Neural progenitor cell (in vitro differentiated cells): ENCODE data around the gene KIF4B. TPM values are rescaled to one million over a fixed set of nuclear protein-coding genes. Genes with fewer than 3 reads are reported as not detected.

ENCODE experiments used
- DNase-seq: peaks from one replicate; pipeline ENCODE4 v3.0.0-alpha.2; 2016; ENCODE audit warnings: low spot score
- H2AFZ ChIP-seq: fragments of 200-600 bp; sonication (generic); replicated peaks from 2 replicates; pipeline ENCODE4 v1.6.1; 2016; ENCODE audit warnings: antibody characterized with exemption
- H3F3A ChIP-seq: fragments of 200-600 bp; sonication (generic); 2 replicates; pipeline ENCODE4 v1.6.1; 2016; ENCODE audit warnings: antibody characterized with exemption, low read depth
- H3K27ac ChIP-seq: fragments of 200-600 bp; sonication (generic); 2 replicates; pipeline ENCODE4 v1.5.1; 2016; ENCODE audit warnings: mild to moderate bottlenecking
- H3K27me3 ChIP-seq: fragments of 200-600 bp; sonication (generic); 2 replicates; pipeline ENCODE4 v1.6.1; 2016; ENCODE audit warnings: mild to moderate bottlenecking, moderate library complexity
- H3K36me3 ChIP-seq: fragments of 200-600 bp; sonication (generic); 2 replicates; pipeline ENCODE4 v1.5.1; 2016
- H3K4me1 ChIP-seq: fragments of 200-600 bp; sonication (generic); 2 replicates; pipeline ENCODE4 v1.6.1; 2016; ENCODE audit warnings: mixed run types
- H3K4me2 ChIP-seq: fragments of 200-600 bp; sonication (generic); 2 replicates; pipeline ENCODE4 v1.6.1; 2016
- H3K4me3 ChIP-seq: fragments of 200-600 bp; sonication (generic); 2 replicates; pipeline ENCODE4 v1.5.1; 2016
- H3K79me2 ChIP-seq: fragments of 200-600 bp; sonication (generic); 2 replicates; pipeline ENCODE4 v1.6.1; 2016; ENCODE audit warnings: low read depth
- H3K9ac ChIP-seq: fragments of 200-600 bp; sonication (generic); 2 replicates; pipeline ENCODE4 v1.6.1; 2016
- H3K9me3 ChIP-seq: fragments of 200-600 bp; sonication (generic); 2 replicates; pipeline ENCODE4 v1.5.1; 2016; ENCODE audit warnings: low read depth
- H4K20me1 ChIP-seq: fragments of 200-600 bp; sonication (generic); 2 replicates; pipeline ENCODE4 v1.6.1; 2016; ENCODE audit warnings: low read depth
- H3K27ac Mint-ChIP-seq: 3 replicates; pipeline ENCODE4 v1.8.0; 2021; ENCODE audit warnings: mixed read lengths
- H3K27me3 Mint-ChIP-seq: 2 replicates; pipeline ENCODE4 v1.8.0; 2022; ENCODE audit warnings: low read depth, mild to moderate bottlenecking, inconsistent platforms, moderate library complexity, mixed read lengths; ENCODE audit not compliant: insufficient read depth
- H3K36me3 Mint-ChIP-seq: 3 replicates; pipeline ENCODE4 v1.8.0; 2021; ENCODE audit warnings: mixed read lengths
- H3K4me1 Mint-ChIP-seq: 3 replicates; pipeline ENCODE4 v1.8.0; 2021; ENCODE audit warnings: mixed read lengths
- H3K4me3 Mint-ChIP-seq: 3 replicates; pipeline ENCODE4 v1.8.0; 2021; ENCODE audit warnings: mild to moderate bottlenecking, moderate library complexity, mixed read lengths
- H3K9me3 Mint-ChIP-seq: 3 replicates; pipeline ENCODE4 v1.8.0; 2020; ENCODE audit warnings: mixed read lengths
- CTCF ChIP-seq: fragments of 200-600 bp; sonication (generic); IDR thresholded peaks from 2 replicates; pipeline ENCODE4 v1.5.1; 2017; ENCODE audit warnings: antibody characterized with exemption, mild to moderate bottlenecking
- EZH2 ChIP-seq: fragments of 200-600 bp; sonication (generic); IDR thresholded peaks from 2 replicates; pipeline ENCODE4 v1.6.1; 2017; ENCODE audit warnings: antibody characterized with exemption, mild to moderate bottlenecking, moderate library complexity
- EZH2phosphoT487 ChIP-seq: fragments of 200-600 bp; sonication (generic); IDR thresholded peaks from 2 replicates; pipeline ENCODE4 v1.6.1; 2017; ENCODE audit warnings: antibody characterized with exemption
- total RNA-seq: library from RNA; depleted of rRNA; stranded (reverse); fragments of >200 nt; gene quantifications from 2 replicates; pipeline ENCODE4 v1.2.3, GENCODE V29; 2015; ENCODE audit warnings: low replicate concordance

The KIF4B gene
- 0.12 TPM in 1 of 2 replicates, not detected in the other for total RNA-seq

- Histone ChIP-seq H4K20me1 (no peaks in the 10 kb centered on the region), H3K9ac (no peak within 1 kb of the TSS), H3K27me3 (no peaks in the 10 kb centered on the region), H3K9me3 (no peaks in the 10 kb centered on the region), H3K4me3 (no peak within 1 kb of the TSS), H3K36me3 (no peaks in the 10 kb centered on the region), H2AFZ (no peak within 1 kb of the TSS), H3F3A (no peaks in the 10 kb centered on the region), H3K4me1 (no peaks in the 10 kb centered on the region), H3K79me2 (no peaks in the 10 kb centered on the region), H3K27ac (no peak within 1 kb of the TSS), H3K4me2 (no peak within 1 kb of the TSS)
- no peaks in the 10 kb centered on the region for H3K4me1 Mint-ChIP-seq
- no peak within 1 kb of the TSS for H3K4me3 Mint-ChIP-seq
- H3K27me3 Mint-ChIP-seq, result no peaks in the 10 kb centered on the region
- TF ChIP-seq EZH2phosphoT487 (no peak), EZH2 (no peak), CTCF (no peak)
- DNase-seq, result no peak
- H3K36me3 Mint-ChIP-seq, result no peaks in the 10 kb centered on the region
- peaks cover 3% of the 10 kb centered on the region for H3K9me3 Mint-ChIP-seq
- H3K27ac Mint-ChIP-seq, result no peak within 1 kb of the TSS
Measured at GRCh38 chr5:155013526-155013925, at the start of gene KIF4B. KIF4B (plus strand) TSS chr5:155013755; CDS start chr5:155013860, 105 bp downstream.

- H3K27me3 Mint-ChIP-seq, result no peaks in the 10 kb centered on the region
- no peak overlapping the region for H2AFZ ChIP-seq
- no peak overlapping the region for H3K4me2 ChIP-seq
- H3K4me1 Mint-ChIP-seq, result no peaks in the 10 kb centered on the region
- no peak overlapping the region for H3K27ac Mint-ChIP-seq
- H3K36me3 ChIP-seq, result no peaks in the 10 kb centered on the region
- H4K20me1 ChIP-seq, result no peaks in the 10 kb centered on the region
- no peaks in the 10 kb centered on the region for H3K27me3 ChIP-seq
- TF ChIP-seq CTCF, result no peak
- TF ChIP-seq EZH2phosphoT487, result no peak
- TF ChIP-seq EZH2, result no peak
- no peak overlapping the region for H3K27ac ChIP-seq
- H3F3A ChIP-seq, result peaks cover 4% of the 10 kb centered on the region
- no peaks in the 10 kb centered on the region for H3K79me2 ChIP-seq
- no peak overlapping the region for H3K4me3 ChIP-seq
- no peak for DNase-seq
- no peak overlapping the region for H3K9ac ChIP-seq
- H3K9me3 Mint-ChIP-seq, result no peaks in the 10 kb centered on the region
- no peaks in the 10 kb centered on the region for H3K9me3 ChIP-seq
- no peak overlapping the region for H3K4me3 Mint-ChIP-seq
- H3K4me1 ChIP-seq, result no peaks in the 10 kb centered on the region
- H3K36me3 Mint-ChIP-seq, result peaks cover 2% of the 10 kb centered on the region
Measured at GRCh38 chr5:154966081-154966841, 47.3 kb upstream of the KIF4B start.

GRCh38 chr5:154966874-154967273, 46.7 kb upstream of the KIF4B start:
- Mint-ChIP-seq H3K27me3 (no peaks in the 10 kb centered on the region), H3K36me3 (peaks cover 2% of the 10 kb centered on the region), H3K27ac (no peak overlapping the region), H3K4me1 (no peaks in the 10 kb centered on the region), H3K4me3 (no peak overlapping the region), H3K9me3 (no peaks in the 10 kb centered on the region)
- no peak for DNase-seq
- Histone ChIP-seq H3K4me2 (no peak overlapping the region), H3K4me1 (no peaks in the 10 kb centered on the region), H3K9ac (no peak overlapping the region), H3K79me2 (no peaks in the 10 kb centered on the region), H3K36me3 (no peaks in the 10 kb centered on the region), H2AFZ (no peak overlapping the region), H3K27me3 (no peaks in the 10 kb centered on the region), H3K27ac (no peak overlapping the region), H3K9me3 (no peaks in the 10 kb centered on the region), H3K4me3 (no peak overlapping the region), H4K20me1 (peaks cover 4% of the 10 kb centered on the region), H3F3A (peaks cover 4% of the 10 kb centered on the region)
- TF ChIP-seq CTCF (no peak), EZH2phosphoT487 (no peak), EZH2 (no peak)
